Ascending aorta (tissue), 2 donors: Measurements from ENCODE around the gene ST6GALNAC4. TPM values are rescaled to one million over a fixed set of nuclear protein-coding genes. Genes with fewer than 3 reads are reported as not detected.

Source experiments
- DNase-seq, 2 donors: peaks; one replicate each; pipeline ENCODE4 v3.0.0-alpha.2; 2019; ENCODE audit warnings: low spot score in 2 of 2
- H3K27ac ChIP-seq, 2 donors: fragments of 200-600 bp; sonication (generic); one replicate each; pipeline ENCODE4 v1.5.1; 2016 to 2017; ENCODE audit warnings: mild to moderate bottlenecking in 1 of 2
- H3K27me3 ChIP-seq: fragments of 200-600 bp; sonication (generic); one replicate; pipeline ENCODE4 v1.5.1; 2017
- H3K36me3 ChIP-seq, 2 donors: fragments of 200-600 bp; sonication (generic); one replicate each; pipeline ENCODE4 v1.5.1; 2016
- H3K4me1 ChIP-seq, 2 donors: fragments of 200-600 bp; sonication (generic); one replicate each; pipeline ENCODE4 v1.5.1; 2016 to 2017; ENCODE audit warnings: mild to moderate bottlenecking in 1 of 2
- H3K4me3 ChIP-seq, 2 donors: fragments of 200-600 bp; sonication (generic); one replicate each; pipeline ENCODE4 v1.5.1; 2016 to 2017; ENCODE audit warnings: mild to moderate bottlenecking in 1 of 2
- H3K9me3 ChIP-seq, 2 donors: fragments of 200-600 bp; sonication (generic); one replicate each; pipeline ENCODE4 v1.5.1; 2016
- CTCF ChIP-seq, 3 experiments: fragments of 200-600 bp in 2 of 3; fragments of 450-650 bp in 1 of 3; sonication (generic) in 2 of 3; IDR thresholded peaks; one replicate each; pipeline ENCODE4 v1.5.1; 2016 to 2019; ENCODE audit warnings: antibody characterized with exemption in 3 of 3, mild to moderate bottlenecking in 1 of 3, moderate library complexity in 1 of 3
- intact Hi-C: fragments of 100-400 bp; cut with DNase I; formaldehyde crosslinking; loops from one replicate; pipeline ENCODE4 v1.15.1; 2023
- total RNA-seq: library from RNA; depleted of rRNA; stranded (reverse); fragments of >200 nt; gene quantifications from one replicate; pipeline ENCODE4 v1.1.0, GENCODE V29; 2016

The ST6GALNAC4 gene
- total RNA-seq, 1 donor from 2014 or later: 134 TPM

- H3K27me3 ChIP-seq: no peaks in the 10 kb centered on the region
- no peak overlapping the region for H3K4me3 ChIP-seq
- H3K36me3 ChIP-seq: no peaks in the 10 kb centered on the region
- no peak overlapping the region for H3K27ac ChIP-seq
- no peaks in the 10 kb centered on the region for H3K9me3 ChIP-seq
- H3K4me1 ChIP-seq: peaks cover 6 to 29% of the 10 kb centered on the region in 2 donors
- intact Hi-C loops: no loop called here
- TF ChIP-seq CTCF (IDR thresholded peaks at IDR 0.05): no peak
- DNase-seq: no peak
Measured at GRCh38 chr9:127958728-127959127, 41.9 kb upstream of the ST6GALNAC4 start.

- no peak for TF ChIP-seq CTCF (IDR thresholded peaks at IDR 0.05)
- DNase-seq: no peak
- Histone ChIP-seq H3K4me1 (peaks cover 0 to 12% of the 10 kb centered on the region in 2 donors), H3K27ac (no peak overlapping the region), H3K9me3 (no peaks in the 10 kb centered on the region), H3K27me3 (no peaks in the 10 kb centered on the region), H3K36me3 (no peaks in the 10 kb centered on the region), H3K4me3 (no peak overlapping the region)
- intact Hi-C loops: no loop called here
Measured at GRCh38 chr9:127955294-127956015, 38.6 kb upstream of the ST6GALNAC4 start.

- H3K4me3 ChIP-seq: no peak overlapping the region
- H3K36me3 ChIP-seq: no peaks in the 10 kb centered on the region
- no peaks in the 10 kb centered on the region for H3K9me3 ChIP-seq
- no peaks in the 10 kb centered on the region for H3K27me3 ChIP-seq
- no peak for DNase-seq
- no peak overlapping the region for H3K27ac ChIP-seq
- peaks cover 0 to 11% of the 10 kb centered on the region in 2 donors for H3K4me1 ChIP-seq
- TF ChIP-seq CTCF (IDR thresholded peaks at IDR 0.05): no peak
- intact Hi-C loops: no loop called here
Measured at GRCh38 chr9:127954831-127955293, 38.0 kb upstream of the ST6GALNAC4 start.

- no peak for TF ChIP-seq CTCF (IDR thresholded peaks at IDR 0.05)
- no peak overlapping the region for H3K27ac ChIP-seq
- H3K9me3 ChIP-seq: no peaks in the 10 kb centered on the region
- H3K4me1 ChIP-seq: peaks cover 0 to 11% of the 10 kb centered on the region in 2 donors
- intact Hi-C loops: no loop called here
- no peaks in the 10 kb centered on the region for H3K36me3 ChIP-seq
- no peak overlapping the region for H3K4me3 ChIP-seq
- no peak for DNase-seq
- H3K27me3 ChIP-seq: no peaks in the 10 kb centered on the region
Measured at GRCh38 chr9:127953768-127954505, 37.1 kb upstream of the ST6GALNAC4 start.

GRCh38 chr9:127953154-127953553 is 36.3 kb upstream of the ST6GALNAC4 start:
- peaks cover 0 to 11% of the 10 kb centered on the region in 2 donors for H3K4me1 ChIP-seq

More at GRCh38 chr9:127953154-127953553, 36.3 kb upstream of the ST6GALNAC4 start:
- intact Hi-C loops: no loop called here
- H3K36me3 ChIP-seq: no peaks in the 10 kb centered on the region
- no peak overlapping the region for H3K27ac ChIP-seq
- H3K4me3 ChIP-seq: no peak overlapping the region
- DNase-seq: no peak
- no peak for TF ChIP-seq CTCF (IDR thresholded peaks at IDR 0.05)
- no peaks in the 10 kb centered on the region for H3K9me3 ChIP-seq
- no peaks in the 10 kb centered on the region for H3K27me3 ChIP-seq
